HG03280 (cell line): Measurements from ENCODE around the gene ZNF273.
"Not testable (repeated sequence)": the region's sequence is repeated elsewhere in the genome, so short reads cannot be mapped to it uniquely, and the experiment has no call there.

Source experiments
- ATAC-seq: cut with Tn5 transposase; IDR thresholded peaks from one replicate; pipeline ENCODE4 v1.9.1; 2021; ENCODE audit warnings: mild to moderate bottlenecking, moderate library complexity; ENCODE audit not compliant: unreplicated experiment

Gene ZNF273

DNA sequence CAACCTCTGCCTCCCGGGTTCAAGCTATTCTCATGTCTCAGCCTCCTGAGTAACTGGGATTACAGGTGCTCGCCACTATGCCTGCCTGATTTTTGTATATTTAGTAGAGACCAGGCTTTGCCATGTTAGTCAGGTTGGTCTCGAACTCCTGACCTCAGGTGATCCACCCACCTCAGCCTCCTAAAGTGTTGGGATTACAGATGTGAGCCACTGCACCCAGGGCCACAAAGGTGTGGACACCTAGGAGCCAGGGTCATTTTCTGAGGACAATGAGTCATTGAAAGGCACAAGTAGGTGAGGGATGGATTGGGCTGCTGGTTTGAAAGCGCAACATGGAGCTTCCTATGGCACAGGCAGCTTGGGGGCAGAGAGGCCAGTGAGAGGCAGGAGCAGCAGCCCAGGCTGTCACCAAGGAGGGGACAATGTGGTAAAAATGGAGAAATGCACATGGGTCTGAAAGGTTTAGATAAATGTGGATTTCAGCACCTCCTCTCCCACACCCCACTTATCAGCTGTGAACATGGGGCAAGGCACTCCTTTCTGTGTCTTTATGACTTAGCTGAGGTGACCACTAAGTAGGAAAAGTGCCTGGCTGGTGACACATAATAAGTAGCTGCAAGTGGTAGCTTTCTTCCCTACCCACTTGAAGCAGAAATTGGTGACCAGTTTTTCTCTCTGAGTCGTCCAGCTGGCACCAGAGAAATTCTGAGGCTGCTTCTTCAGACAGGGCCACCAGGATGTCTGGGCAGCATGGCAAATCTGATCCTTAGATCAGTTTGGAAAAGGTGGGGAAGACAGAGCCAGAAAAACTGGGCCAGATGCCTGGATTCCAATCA lies 41.8 kb downstream of the ZNF273 start:
- not testable (repeated sequence) for ATAC-seq

- no peak for ATAC-seq
These were observed 42.6 kb downstream of the ZNF273 start for GRCh38 chr7:64945503-64946175.

GRCh38 chr7:64946772-64947171 lies 43.7 kb downstream of the ZNF273 start:
- no peak for ATAC-seq

DNA sequence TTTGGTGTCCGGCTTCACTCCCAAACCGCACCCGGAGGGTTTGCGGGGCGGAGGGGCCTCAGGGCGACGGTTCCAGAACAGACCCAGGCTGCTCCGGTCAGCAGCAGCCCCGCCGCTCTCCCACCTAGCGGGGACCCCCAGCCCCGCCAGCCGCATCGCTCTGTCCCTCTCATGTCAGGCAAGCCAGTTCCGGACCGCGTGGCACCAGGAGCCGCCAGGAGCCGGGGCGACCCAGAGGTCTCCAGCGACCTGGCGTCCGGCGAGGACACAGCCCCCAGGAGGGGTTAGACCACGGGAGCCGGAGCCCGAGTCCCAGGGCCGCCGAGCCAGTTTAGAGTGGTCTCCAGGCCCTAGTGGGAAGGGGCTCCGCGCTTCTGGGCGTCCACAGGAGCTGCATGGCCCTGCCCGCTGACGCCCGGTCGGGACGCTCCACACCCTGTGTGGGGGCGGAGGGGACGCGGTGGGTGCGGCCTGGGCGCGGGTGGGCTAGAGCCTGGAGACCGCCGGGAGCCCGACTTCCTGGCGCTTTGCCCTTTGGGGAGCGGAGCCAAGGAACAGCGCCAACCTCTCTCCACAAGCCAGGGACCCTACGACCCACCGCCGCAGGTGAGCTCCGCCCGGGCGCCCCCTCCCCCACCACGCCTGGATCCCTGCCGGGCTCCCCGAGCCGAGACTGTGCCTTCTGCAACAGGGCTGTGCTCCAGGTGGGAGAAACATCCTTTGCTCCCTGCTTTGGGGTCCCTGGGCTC lies 44.4 kb downstream of the ZNF273 start:
- ATAC-seq, result no peak

DNA sequence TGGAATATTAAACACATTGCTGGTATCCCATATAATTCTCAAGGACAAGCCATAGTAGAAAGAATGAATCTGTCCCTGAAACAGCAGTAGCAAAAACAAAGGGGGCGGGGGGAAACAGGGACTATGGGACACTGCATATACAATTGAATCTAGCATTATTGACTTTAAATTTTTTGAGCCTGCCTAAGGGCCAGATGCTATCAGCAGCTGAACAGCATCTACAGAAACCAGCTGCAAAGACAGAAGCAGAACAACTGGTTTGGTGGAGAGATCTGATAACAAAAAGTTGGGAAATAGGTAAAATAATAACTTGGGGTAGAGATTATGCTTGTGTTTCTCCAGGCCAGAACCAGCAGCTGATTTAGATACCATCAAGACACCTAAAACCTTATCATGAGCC lies 45.7 kb downstream of the ZNF273 start:
- ATAC-seq, result not testable (repeated sequence)

GRCh38 chr7:64950673-64951072 lies 47.6 kb downstream of the ZNF273 start:
- not testable (repeated sequence) for ATAC-seq

GRCh38 chr7:64951250-64951848 lies 48.3 kb downstream of the ZNF273 start:
- no peak for ATAC-seq

DNA sequence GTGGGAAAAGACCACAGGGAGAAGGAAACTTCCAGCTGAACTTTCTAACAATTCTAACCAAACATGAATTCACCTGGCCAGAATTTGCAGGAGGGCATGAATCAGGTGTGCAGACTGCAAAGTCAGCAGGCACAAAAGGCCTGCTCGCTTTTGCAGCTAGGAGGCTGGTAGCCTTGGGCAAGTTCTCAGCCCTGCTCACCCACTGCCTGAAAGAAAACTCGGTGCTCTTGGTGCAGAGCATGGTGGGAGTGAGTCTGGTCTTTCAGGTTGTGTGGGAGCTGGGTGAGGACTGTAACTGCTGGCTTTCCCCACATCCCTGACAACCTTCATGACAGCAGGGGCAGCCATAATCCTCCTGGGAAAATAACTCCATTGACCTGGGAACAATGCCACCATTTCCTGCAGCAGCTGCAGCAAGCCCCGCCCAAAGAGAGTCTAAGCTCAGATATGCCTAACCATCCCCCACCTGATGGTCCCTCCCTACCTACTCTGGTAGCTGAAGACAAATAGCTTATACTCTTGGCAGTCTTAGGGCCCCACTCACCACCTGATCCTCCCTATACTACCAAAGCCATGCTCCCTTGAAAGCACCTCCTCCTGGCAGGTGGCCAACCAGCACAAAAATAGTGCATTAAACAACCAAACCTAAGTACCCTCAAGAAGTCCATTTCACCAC lies 56.1 kb downstream of the ZNF273 start:
- no peak for ATAC-seq

DNA sequence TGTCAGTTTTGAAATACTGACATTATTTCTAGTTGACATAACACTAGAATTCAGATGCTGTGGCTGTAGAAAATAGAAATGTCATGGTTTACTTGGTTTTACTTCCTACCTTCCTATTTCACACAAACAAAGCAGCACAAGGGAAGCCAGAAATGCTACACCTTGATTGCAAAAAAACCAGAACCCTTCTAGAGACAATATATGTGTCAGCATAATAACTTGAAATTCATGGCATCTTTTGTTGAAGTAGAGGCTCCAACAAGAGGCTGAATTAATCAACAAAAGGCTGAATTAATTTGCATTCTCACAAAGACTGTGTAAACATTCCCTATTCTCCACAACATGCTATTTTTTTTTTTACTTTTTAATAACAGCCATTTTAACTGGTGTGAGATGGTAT lies 62.5 kb downstream of the ZNF273 start:
- ATAC-seq, result no peak

DNA sequence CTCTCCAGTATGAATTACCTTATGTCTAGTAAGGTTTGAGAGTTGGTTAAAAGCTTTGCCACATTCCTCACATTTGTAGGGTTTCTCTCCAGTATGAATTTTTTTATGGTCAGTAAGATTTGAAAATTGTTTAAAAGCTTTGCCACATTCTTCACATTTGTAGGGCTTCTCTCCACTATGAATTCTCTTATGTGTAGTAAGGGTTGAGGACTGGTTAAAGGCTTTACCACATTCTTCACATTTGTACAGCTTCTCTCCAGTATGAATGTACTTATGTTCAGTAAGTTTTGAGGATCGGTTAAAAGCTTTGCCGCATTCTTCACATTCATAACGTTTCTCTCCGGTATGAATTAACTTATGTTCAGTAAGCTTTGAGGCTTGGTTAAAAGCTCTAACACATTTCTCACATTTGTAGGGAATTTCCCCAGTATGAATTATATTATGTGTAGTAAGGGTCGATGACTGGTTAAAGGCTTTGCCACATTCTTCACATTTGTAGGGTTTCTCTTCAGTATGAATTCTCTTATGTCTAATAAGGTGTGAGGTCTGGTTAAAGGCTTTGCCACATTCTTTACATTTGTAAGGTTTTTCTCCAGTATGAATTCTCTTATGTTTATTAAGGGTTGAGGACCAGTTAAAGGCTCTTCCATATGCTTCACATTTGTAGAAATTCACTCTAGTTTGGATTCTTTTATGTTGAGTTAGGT lies 75.6 kb downstream of the ZNF273 start:
- ATAC-seq, result no peak
